Smooth muscle cell (in vitro differentiated cells): ENCODE measurements around the gene NMNAT2. TPM values are rescaled to one million over a fixed set of nuclear protein-coding genes. Genes with fewer than 3 reads are reported as not detected.

Experiments used
- DNase-seq: peaks from one replicate; lab custom pipeline; 2025; ENCODE audit not compliant: unreplicated experiment; lab: John Stamatoyannopoulos, UW
- H2AFZ ChIP-seq: fragments of 200-600 bp; sonication (generic); 2 replicates; pipeline ENCODE4 v1.6.0; 2016; ENCODE audit warnings: antibody characterized with exemption, low read depth, mild to moderate bottlenecking
- H3F3A ChIP-seq: fragments of 200-600 bp; sonication (generic); 2 replicates; pipeline ENCODE4 v1.6.0; 2017; ENCODE audit warnings: antibody characterized with exemption, low read depth
- H3K27ac ChIP-seq: fragments of 200-600 bp; sonication (generic); 2 replicates; pipeline ENCODE4 v1.5.1; 2016; ENCODE audit warnings: low read depth, mild to moderate bottlenecking
- H3K27me3 ChIP-seq: fragments of 200-600 bp; sonication (generic); 2 replicates; pipeline ENCODE4 v1.6.1; 2016; ENCODE audit warnings: low read depth, mild to moderate bottlenecking
- H3K36me3 ChIP-seq: fragments of 200-600 bp; sonication (generic); 2 replicates; pipeline ENCODE4 v1.5.1; 2016; ENCODE audit warnings: low read depth
- H3K4me1 ChIP-seq: fragments of 200-600 bp; sonication (generic); 2 replicates; pipeline ENCODE4 v1.5.1; 2016; ENCODE audit warnings: low read depth
- H3K4me2 ChIP-seq: fragments of 200-600 bp; sonication (generic); 2 replicates; pipeline ENCODE4 v1.6.0; 2016; ENCODE audit warnings: mild to moderate bottlenecking
- H3K4me3 ChIP-seq: fragments of 200-600 bp; sonication (generic); 2 replicates; pipeline ENCODE4 v1.5.1; 2016; ENCODE audit warnings: mild to moderate bottlenecking
- H3K79me2 ChIP-seq: fragments of 200-600 bp; sonication (generic); 2 replicates; pipeline ENCODE4 v1.6.0; 2016; ENCODE audit warnings: low read depth, mild to moderate bottlenecking
- H3K9ac ChIP-seq: fragments of 200-600 bp; sonication (generic); 2 replicates; pipeline ENCODE4 v1.6.0; 2016; ENCODE audit warnings: low read depth
- H3K9me3 ChIP-seq: fragments of 200-600 bp; sonication (generic); replicated peaks from 2 replicates; pipeline ENCODE4 v1.5.1; 2016; ENCODE audit warnings: low read depth
- H4K20me1 ChIP-seq: fragments of 200-600 bp; sonication (generic); 2 replicates; pipeline ENCODE4 v1.6.0; 2016; ENCODE audit warnings: low read depth
- WGBS: methylation state at CpG from one replicate; pipeline ENCODE4 v1.1.7; 2016; ENCODE audit warnings: low lambda C conversion rate; 5-methylcytosine and 5-hydroxymethylcytosine counted together
- polyA plus RNA-seq: library from polyadenylated mRNA; unstranded; fragments of >200 nt; fragmentation: Nextera tagmentation; extraction: Ambion mirVana; gene quantifications from 2 replicates; pipeline ENCODE4 v1.2.1, GENCODE V29; 2016
- total RNA-seq: library from RNA; depleted of rRNA; stranded (reverse); fragments of >200 nt; gene quantifications from 2 replicates; pipeline ENCODE4 v1.2.3, GENCODE V29; 2014
- TF ChIP-seq, protein P1 (sequence below): fragments of 200-600 bp; sonication (generic); IDR thresholded peaks from 2 replicates; pipeline ENCODE4 v1.5.1; 2017; ENCODE audit warnings: borderline replicate concordance, mild to moderate bottlenecking, antibody characterized with exemption; ENCODE audit not compliant: insufficient read depth, poor library complexity, severe bottlenecking

NMNAT2 gene
- total and polyA plus RNA-seq, 2 experiments from 2014 or later: 0.22 to 0.43 TPM

DNA sequence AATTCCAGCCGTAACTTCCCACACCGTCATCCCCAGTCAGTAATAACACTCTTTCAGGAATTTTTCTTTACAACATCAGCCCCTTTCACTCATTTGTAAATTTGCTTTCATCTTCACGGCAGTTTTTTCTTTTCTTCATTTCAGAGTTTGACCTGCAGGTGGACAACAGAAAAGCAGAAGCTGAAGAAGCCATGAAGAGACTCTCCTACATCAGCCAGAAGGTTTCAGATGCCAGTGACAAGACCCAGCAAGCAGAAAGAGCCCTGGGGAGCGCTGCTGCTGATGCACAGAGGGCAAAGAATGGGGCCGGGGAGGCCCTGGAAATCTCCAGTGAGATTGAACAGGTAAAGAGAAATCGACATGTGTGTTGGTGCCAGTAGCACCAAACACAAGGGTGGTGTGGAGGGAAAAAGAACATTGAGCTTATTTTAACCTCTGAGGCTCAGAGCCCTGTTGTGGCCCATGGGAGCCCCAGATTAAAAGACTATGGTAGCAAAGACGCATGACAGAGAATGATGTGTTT is 178.9 kb downstream of the NMNAT2 start:
- Histone ChIP-seq H3K4me3 (no peak overlapping the region), H3K27me3 (no peaks in the 10 kb centered on the region), H3K4me2 (no peak overlapping the region), H3K9ac (no peak overlapping the region), H3F3A (peaks cover 12% of the 10 kb centered on the region), H3K36me3 (no peaks in the 10 kb centered on the region), H3K27ac (no peak overlapping the region), H3K79me2 (no peaks in the 10 kb centered on the region), H2AFZ (no peak overlapping the region), H4K20me1 (no peaks in the 10 kb centered on the region), H3K9me3 (no peaks in the 10 kb centered on the region), H3K4me1 (peaks cover 16% of the 10 kb centered on the region)
- WGBS: 82% methylated on average over 7 of the region's 7 CpGs
- no peak for DNase-seq
- TF ChIP-seq, protein P1, sequence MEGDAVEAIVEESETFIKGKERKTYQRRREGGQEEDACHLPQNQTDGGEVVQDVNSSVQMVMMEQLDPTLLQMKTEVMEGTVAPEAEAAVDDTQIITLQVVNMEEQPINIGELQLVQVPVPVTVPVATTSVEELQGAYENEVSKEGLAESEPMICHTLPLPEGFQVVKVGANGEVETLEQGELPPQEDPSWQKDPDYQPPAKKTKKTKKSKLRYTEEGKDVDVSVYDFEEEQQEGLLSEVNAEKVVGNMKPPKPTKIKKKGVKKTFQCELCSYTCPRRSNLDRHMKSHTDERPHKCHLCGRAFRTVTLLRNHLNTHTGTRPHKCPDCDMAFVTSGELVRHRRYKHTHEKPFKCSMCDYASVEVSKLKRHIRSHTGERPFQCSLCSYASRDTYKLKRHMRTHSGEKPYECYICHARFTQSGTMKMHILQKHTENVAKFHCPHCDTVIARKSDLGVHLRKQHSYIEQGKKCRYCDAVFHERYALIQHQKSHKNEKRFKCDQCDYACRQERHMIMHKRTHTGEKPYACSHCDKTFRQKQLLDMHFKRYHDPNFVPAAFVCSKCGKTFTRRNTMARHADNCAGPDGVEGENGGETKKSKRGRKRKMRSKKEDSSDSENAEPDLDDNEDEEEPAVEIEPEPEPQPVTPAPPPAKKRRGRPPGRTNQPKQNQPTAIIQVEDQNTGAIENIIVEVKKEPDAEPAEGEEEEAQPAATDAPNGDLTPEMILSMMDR: no peak

GRCh38 chr1:183238071-183238470 is 180.1 kb downstream of the NMNAT2 start:
- no peak overlapping the region for H3K27ac ChIP-seq
- H3K9ac ChIP-seq: no peak overlapping the region
- DNase-seq: no peak
- peaks cover 22% of the 10 kb centered on the region for H3K4me1 ChIP-seq
- H3F3A ChIP-seq: peaks cover 16% of the 10 kb centered on the region
- no peak overlapping the region for H3K4me3 ChIP-seq
- no peaks in the 10 kb centered on the region for H3K27me3 ChIP-seq
- H2AFZ ChIP-seq: no peak overlapping the region
- no peak overlapping the region for H3K4me2 ChIP-seq
- no peaks in the 10 kb centered on the region for H3K79me2 ChIP-seq
- H3K36me3 ChIP-seq: no peaks in the 10 kb centered on the region
- no peaks in the 10 kb centered on the region for H4K20me1 ChIP-seq
- no peaks in the 10 kb centered on the region for H3K9me3 ChIP-seq
- WGBS: 64% methylated on average over 2 of the region's 2 CpGs
- TF ChIP-seq, protein P1: no peak

DNA sequence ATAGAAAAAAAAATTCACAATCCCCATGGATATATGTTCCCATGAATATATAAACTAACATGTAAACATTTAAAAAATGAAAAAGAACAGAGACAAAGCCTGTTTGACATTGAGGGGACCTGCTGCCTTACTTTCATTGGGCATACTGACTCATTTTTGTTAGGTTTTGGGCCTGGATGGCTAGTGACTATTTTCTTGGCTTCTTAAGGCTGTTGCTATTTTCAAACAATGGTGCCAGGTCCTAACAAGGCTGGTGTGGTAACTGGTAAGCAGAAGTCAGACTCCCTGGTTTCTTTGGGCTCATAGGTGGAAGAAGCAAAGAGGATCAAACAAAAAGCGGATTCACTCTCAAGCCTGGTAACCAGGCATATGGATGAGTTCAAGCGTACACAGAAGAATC is 181.1 kb downstream of the NMNAT2 start:
- H3K27ac ChIP-seq: no peak overlapping the region
- no peaks in the 10 kb centered on the region for H3K27me3 ChIP-seq
- H3K36me3 ChIP-seq: no peaks in the 10 kb centered on the region
- no peak for DNase-seq
- H3K9ac ChIP-seq: no peak overlapping the region
- H3K9me3 ChIP-seq: no peaks in the 10 kb centered on the region
- TF ChIP-seq, protein P1: no peak
- no peaks in the 10 kb centered on the region for H4K20me1 ChIP-seq
- 94% methylated on average over 2 of the region's 2 CpGs for WGBS
- peaks cover 16% of the 10 kb centered on the region for H3F3A ChIP-seq
- no peaks in the 10 kb centered on the region for H3K79me2 ChIP-seq
- no peak overlapping the region for H2AFZ ChIP-seq
- H3K4me1 ChIP-seq: peaks cover 22% of the 10 kb centered on the region
- no peak overlapping the region for H3K4me3 ChIP-seq
- no peak overlapping the region for H3K4me2 ChIP-seq

GRCh38 chr1:183236158-183236725 is 181.9 kb downstream of the NMNAT2 start:
- WGBS: 68% methylated on average over 6 of the region's 6 CpGs
- H4K20me1 ChIP-seq: no peaks in the 10 kb centered on the region
- H3K27me3 ChIP-seq: no peaks in the 10 kb centered on the region
- H3F3A ChIP-seq: peaks cover 16% of the 10 kb centered on the region
- no peak for DNase-seq
- H3K36me3 ChIP-seq: no peaks in the 10 kb centered on the region
- TF ChIP-seq, protein P1: no peak
- H3K9me3 ChIP-seq: no peaks in the 10 kb centered on the region
- peaks cover 18% of the 10 kb centered on the region for H3K4me1 ChIP-seq
- H3K4me3 ChIP-seq: no peak overlapping the region
- peak overlapping the region; percentile 82 for H3K27ac ChIP-seq
- H3K9ac ChIP-seq: no peak overlapping the region
- H3K79me2 ChIP-seq: no peaks in the 10 kb centered on the region
- no peak overlapping the region for H3K4me2 ChIP-seq
- H2AFZ ChIP-seq: no peak overlapping the region
